Measurements from ENCODE around the gene CDKN1B. TPM values are rescaled to one million over a fixed set of nuclear protein-coding genes. Genes with fewer than 3 reads are reported as not detected.

CDKN1B gene
- total and polyA plus RNA-seq, 2 experiments from 2014 or later, result 9.3 to 27.9 TPM

DNA sequence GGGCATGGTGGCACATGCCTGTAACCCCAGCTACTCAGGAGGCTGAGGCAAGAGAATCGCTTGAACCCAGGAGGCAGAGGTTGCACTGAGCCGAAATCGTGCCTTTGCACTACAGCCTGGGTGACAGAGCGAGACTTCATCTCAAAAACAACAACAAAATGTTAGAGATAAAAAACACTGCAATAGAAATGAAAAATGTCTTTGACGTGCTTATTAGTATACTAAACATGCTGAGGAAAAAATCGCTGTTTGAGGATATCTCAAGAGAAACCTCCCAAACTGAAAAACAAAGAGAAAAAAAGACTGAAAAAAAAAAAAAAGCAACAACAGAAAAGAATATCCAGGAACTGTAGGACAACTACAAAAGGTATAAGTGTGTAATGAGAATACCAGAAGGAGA is 53.1 kb downstream of the CDKN1B start:
- Histone ChIP-seq H3K4me2 (no peak overlapping the region), H3K79me2 (replicated peaks; ENCODE audit: insufficient read depth) (no peaks in the 10 kb centered on the region), H3F3A (replicated peaks; ENCODE audit: low read depth) (no peaks in the 10 kb centered on the region), H3K36me3 (ENCODE audit: insufficient read depth) (no peaks in the 10 kb centered on the region), H3K27ac (ENCODE audit: low read depth) (no peak overlapping the region), H3K9me2 (ENCODE audit: insufficient read depth) (no peaks in the 10 kb centered on the region), H3K4me1 (ENCODE audit: insufficient read depth) (no peaks in the 10 kb centered on the region), H3K4me3 (no peak overlapping the region), H4K20me1 (replicated peaks; ENCODE audit: insufficient read depth) (no peaks in the 10 kb centered on the region), H3K27me3 (ENCODE audit: insufficient read depth) (no peaks in the 10 kb centered on the region), H2AFZ (no peak overlapping the region)
- no peak for DNase-seq (ENCODE audit: low spot score)
- TF ChIP-seq CREB1 (CRISPR knock-in tag; IDR thresholded peaks at IDR 0.05; ENCODE audit: low read depth) (no peak), JUNB (IDR thresholded peaks at IDR 0.05; ENCODE audit: unreplicated experiment) (no peak), NANOG (IDR thresholded peaks at IDR 0.05; ENCODE audit: borderline replicate concordance) (no peak), STAT1 (IDR thresholded peaks at IDR 0.05; ENCODE audit: unreplicated experiment) (no peak), ZNF331 (CRISPR knock-in tag; IDR thresholded peaks at IDR 0.05; ENCODE audit: low read depth) (no peak), EZH2phosphoT487 (IDR thresholded peaks at IDR 0.05; ENCODE audit: unreplicated experiment) (no peak), EZH2 (IDR thresholded peaks at IDR 0.05; ENCODE audit: low read depth, unreplicated experiment) (no peak), ETS1 (IDR thresholded peaks at IDR 0.05) (no peak), ZNF114 (CRISPR knock-in tag; IDR thresholded peaks at IDR 0.05) (no peak), ZNF462 (CRISPR knock-in tag; IDR thresholded peaks at IDR 0.05) (no peak), POLR2AphosphoS5 (IDR thresholded peaks at IDR 0.05; ENCODE audit: low read depth) (no peak)
- TF ChIP-seq, protein P1, sequence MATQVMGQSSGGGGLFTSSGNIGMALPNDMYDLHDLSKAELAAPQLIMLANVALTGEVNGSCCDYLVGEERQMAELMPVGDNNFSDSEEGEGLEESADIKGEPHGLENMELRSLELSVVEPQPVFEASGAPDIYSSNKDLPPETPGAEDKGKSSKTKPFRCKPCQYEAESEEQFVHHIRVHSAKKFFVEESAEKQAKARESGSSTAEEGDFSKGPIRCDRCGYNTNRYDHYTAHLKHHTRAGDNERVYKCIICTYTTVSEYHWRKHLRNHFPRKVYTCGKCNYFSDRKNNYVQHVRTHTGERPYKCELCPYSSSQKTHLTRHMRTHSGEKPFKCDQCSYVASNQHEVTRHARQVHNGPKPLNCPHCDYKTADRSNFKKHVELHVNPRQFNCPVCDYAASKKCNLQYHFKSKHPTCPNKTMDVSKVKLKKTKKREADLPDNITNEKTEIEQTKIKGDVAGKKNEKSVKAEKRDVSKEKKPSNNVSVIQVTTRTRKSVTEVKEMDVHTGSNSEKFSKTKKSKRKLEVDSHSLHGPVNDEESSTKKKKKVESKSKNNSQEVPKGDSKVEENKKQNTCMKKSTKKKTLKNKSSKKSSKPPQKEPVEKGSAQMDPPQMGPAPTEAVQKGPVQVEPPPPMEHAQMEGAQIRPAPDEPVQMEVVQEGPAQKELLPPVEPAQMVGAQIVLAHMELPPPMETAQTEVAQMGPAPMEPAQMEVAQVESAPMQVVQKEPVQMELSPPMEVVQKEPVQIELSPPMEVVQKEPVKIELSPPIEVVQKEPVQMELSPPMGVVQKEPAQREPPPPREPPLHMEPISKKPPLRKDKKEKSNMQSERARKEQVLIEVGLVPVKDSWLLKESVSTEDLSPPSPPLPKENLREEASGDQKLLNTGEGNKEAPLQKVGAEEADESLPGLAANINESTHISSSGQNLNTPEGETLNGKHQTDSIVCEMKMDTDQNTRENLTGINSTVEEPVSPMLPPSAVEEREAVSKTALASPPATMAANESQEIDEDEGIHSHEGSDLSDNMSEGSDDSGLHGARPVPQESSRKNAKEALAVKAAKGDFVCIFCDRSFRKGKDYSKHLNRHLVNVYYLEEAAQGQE (IDR thresholded peaks at IDR 0.05; ENCODE audit: unreplicated experiment), result no peak
- Mint-ChIP-seq H3K4me1 (no peaks in the 10 kb centered on the region), H3K27ac (no peak overlapping the region), H3K9me3 (no peaks in the 10 kb centered on the region; the same call in 2 of the 3 replicates), H3K27me3 (ENCODE audit: insufficient read depth, low read depth, poor library complexity) (no peaks in the 10 kb centered on the region), H3K36me3 (ENCODE audit: low read depth) (no peaks in the 10 kb centered on the region), H3K4me3 (no peak overlapping the region)
- ATAC-seq, result no peak

Data from GM23338 (cell line).